Left cardiac atrium (tissue), 4 donors: ENCODE data around the gene HLX. TPM values are rescaled to one million over a fixed set of nuclear protein-coding genes. Genes with fewer than 3 reads are reported as not detected.
A peak's percentile ranks its signal among the peaks of the same experiment; 100 is the strongest.

Experiments
- ATAC-seq, 2 donors: fragments of 200-7000 bp; cut with Tn5 transposase; one replicate each; pipeline ENCODE4 v1.9.1; 2020; ENCODE audit warnings: mild to moderate bottlenecking in 2 of 2, moderate library complexity in 2 of 2
- DNase-seq: peaks from one replicate; pipeline ENCODE4 v3.0.0-alpha.2; 2020
- intact Hi-C, 2 donors: fragments of 100-400 bp; cut with DNase I; formaldehyde crosslinking; loops; one replicate each; pipeline versions ENCODE4 v1.14.1 to v1.15.1; 2022 to 2023
- total RNA-seq, 2 donors: library from RNA; stranded (reverse); fragmentation: NEBNext Ultra II Directional; extraction: Animal tissue kit (Norgen Biotek cat#: 25700); gene quantifications; one replicate each; pipeline ENCODE4 v1.2.1, GENCODE V29; 2021
- donor health status: DM: no; HTN: yes; CAD: no.
- donor health status: DM: no; HTN: yes; CAD: no; lungs with severe emphysema.
- donor health status: DM: yes; HTN: yes; CAD: no.
- donor health status: Dilated cardiomyopathy.

HLX gene
- total RNA-seq, 2 donors from 2014 or later = 4.5 to 10.7 TPM

- intact Hi-C loops = no loop called here
- no peak for ATAC-seq
- DNase-seq = no peak
Observed at GRCh38 chr1:220892997-220893700, 13.9 kb downstream of the HLX start.

GRCh38 chr1:220893701-220894024 lies 14.4 kb downstream of the HLX start:
- intact Hi-C loops = no loop called here
- DNase-seq (no peak), ATAC-seq (no peak)

GRCh38 chr1:220894025-220894923 lies 15.0 kb downstream of the HLX start:
- intact Hi-C loops = no loop called here
- DNase-seq (no peak), ATAC-seq (peak; percentile 57 to 63)

- DNase-seq (no peak), ATAC-seq (no peak)
- intact Hi-C loops = no loop called here
Observed at GRCh38 chr1:220894924-220895256, 15.6 kb downstream of the HLX start.

- intact Hi-C loops = no loop called here
- ATAC-seq (no peak), DNase-seq (no peak)
Observed at GRCh38 chr1:220895412-220895946, 16.2 kb downstream of the HLX start.

- intact Hi-C loops = no loop called here
- no peak for DNase-seq
- ATAC-seq = no peak
Observed at GRCh38 chr1:220896092-220896491, 16.8 kb downstream of the HLX start.

- intact Hi-C loops = loop anchor here (10.0 kb wide), 2 partner anchors 294 to 534 kb away; no protein-coding TSS in a partner anchor
- no peak for ATAC-seq
- DNase-seq = no peak
Observed at GRCh38 chr1:220900842-220901241, 21.6 kb downstream of the HLX start.

GRCh38 chr1:220901881-220902280 lies 22.6 kb downstream of the HLX start:
- intact Hi-C loops = loop anchor here (10.0 kb wide), 2 partner anchors 293 to 533 kb away; no protein-coding TSS in a partner anchor
- DNase-seq = no peak
- ATAC-seq = no peak

GRCh38 chr1:220902916-220903315 lies 23.7 kb downstream of the HLX start:
- DNase-seq (no peak), ATAC-seq (no peak)
- intact Hi-C loops = loop anchor here (10.0 kb wide), 2 partner anchors 292 to 532 kb away; no protein-coding TSS in a partner anchor

- no peak for ATAC-seq
- intact Hi-C loops = loop anchor here (10.0 kb wide), 2 partner anchors 290 to 530 kb away; no protein-coding TSS in a partner anchor
- DNase-seq = no peak
Observed at GRCh38 chr1:220904876-220905275, 25.6 kb downstream of the HLX start.

- intact Hi-C loops = loop anchor here (10.0 kb wide), 2 partner anchors 289 to 529 kb away; no protein-coding TSS in a partner anchor
- ATAC-seq = peak in 1 of 2 donors; percentile 16
- no peak for DNase-seq
Observed at GRCh38 chr1:220905650-220906560, 26.7 kb downstream of the HLX start.

- intact Hi-C loops = loop anchor here (10.0 kb wide), 2 partner anchors 288 to 528 kb away; no protein-coding TSS in a partner anchor
- ATAC-seq = peak in 1 of 2 donors; percentile 84
Observed at GRCh38 chr1:220906561-220907334, 27.5 kb downstream of the HLX start.

GRCh38 chr1:220908757-220909156 lies 29.5 kb downstream of the HLX start:
- ATAC-seq (peak in 1 of 2 donors; percentile 38), DNase-seq (no peak)
- intact Hi-C loops = loop anchor here (2.0 to 10.0 kb wide), 3 partner anchors 286 to 526 kb away; no protein-coding TSS in a partner anchor

More at GRCh38 chr1:220906561-220907334, 27.5 kb downstream of the HLX start:
- no peak for DNase-seq

GRCh38 chr1:220910021-220910420 lies 30.8 kb downstream of the HLX start:
- DNase-seq = no peak
- ATAC-seq = no peak
- intact Hi-C loops = no loop called here

- ATAC-seq (no peak), DNase-seq (no peak)
- intact Hi-C loops = no loop called here
Observed at GRCh38 chr1:220914283-220915116, 35.3 kb downstream of the HLX start.

GRCh38 chr1:220915117-220915440 lies 35.8 kb downstream of the HLX start:
- no peak for DNase-seq
- ATAC-seq = no peak
- intact Hi-C loops = no loop called here

- DNase-seq = no peak
- ATAC-seq = no peak
- intact Hi-C loops = no loop called here
Observed at GRCh38 chr1:220915954-220916353, 36.7 kb downstream of the HLX start.
